NCI-H510A (cell line): ENCODE results near the gene GGTLC2.
"Not testable (repeated sequence)": the region's sequence is repeated elsewhere in the genome, so short reads cannot be mapped to it uniquely, and the experiment has no call there.

Experiments used
- DNase-seq: peaks from one replicate; lab custom pipeline; 2025; lab: John Stamatoyannopoulos, UW

The GGTLC2 gene

GRCh38 chr22:22644314-22644713 lies at the start of gene GGTLC2:
TSS of gene GGTLC2 (plus strand) at chr22:22644614. CDS start at chr22:22646346, 1,732 bp downstream.
- not testable (repeated sequence) for DNase-seq

GRCh38 chr22:22595001-22595835 lies 49.2 kb upstream of the GGTLC2 start:
- DNase-seq = no peak

GRCh38 chr22:22598144-22598543 lies 46.3 kb upstream of the GGTLC2 start:
- no peak for DNase-seq

GRCh38 chr22:22599248-22599647 lies 45.2 kb upstream of the GGTLC2 start:
- no peak for DNase-seq

- DNase-seq = no peak
Observed at GRCh38 chr22:22600531-22601261, 43.7 kb upstream of the GGTLC2 start.

- DNase-seq = no peak
Observed at GRCh38 chr22:22603470-22603947, 40.9 kb upstream of the GGTLC2 start.

- DNase-seq = no peak
Observed at GRCh38 chr22:22604326-22605073, 39.9 kb upstream of the GGTLC2 start.

GRCh38 chr22:22605074-22605404 lies 39.4 kb upstream of the GGTLC2 start:
- no peak for DNase-seq

GRCh38 chr22:22608022-22608421 lies 36.4 kb upstream of the GGTLC2 start:
- not testable (repeated sequence) for DNase-seq

- DNase-seq = no peak
Observed at GRCh38 chr22:22609291-22609690, 35.1 kb upstream of the GGTLC2 start.

GRCh38 chr22:22612516-22612915 lies 31.9 kb upstream of the GGTLC2 start:
- DNase-seq = no peak

GRCh38 chr22:22614065-22614464 lies 30.3 kb upstream of the GGTLC2 start:
- DNase-seq = no peak

GRCh38 chr22:22616636-22617035 lies 27.8 kb upstream of the GGTLC2 start:
- no peak for DNase-seq

GRCh38 chr22:22618448-22618847 lies 26.0 kb upstream of the GGTLC2 start:
- DNase-seq = no peak

GRCh38 chr22:22618923-22619322 lies 25.5 kb upstream of the GGTLC2 start:
- no peak for DNase-seq

- DNase-seq = no peak
Observed at GRCh38 chr22:22619765-22620414, 24.5 kb upstream of the GGTLC2 start.

GRCh38 chr22:22628546-22629495 lies 15.6 kb upstream of the GGTLC2 start:
- DNase-seq = not testable (repeated sequence)

GRCh38 chr22:22631223-22631652 lies 13.2 kb upstream of the GGTLC2 start:
- DNase-seq = not testable (repeated sequence)

- not testable (repeated sequence) for DNase-seq
Observed at GRCh38 chr22:22632226-22632625, 12.2 kb upstream of the GGTLC2 start.

- not testable (repeated sequence) for DNase-seq
Observed at GRCh38 chr22:22633533-22633932, 10.9 kb upstream of the GGTLC2 start.

GRCh38 chr22:22636260-22636659 lies 8.2 kb upstream of the GGTLC2 start:
- DNase-seq = not testable (repeated sequence)
